SK-N-MC (cell line): Measurements from ENCODE around the gene MREG.
A peak's percentile ranks its signal among the peaks of the same experiment; 100 is the strongest.

ENCODE experiments used
- DNase-seq: peaks from one replicate; pipeline ENCODE4 v3.0.0-alpha.2; 2011; ENCODE audit warnings: low read depth, low spot score
- H3K27ac ChIP-seq: fragments of 200-600 bp; sonication (generic); 2 replicates; pipeline ENCODE4 v1.5.1; 2016; ENCODE audit warnings: mixed run types
- H3K36me3 ChIP-seq: fragments of 200-600 bp; sonication (generic); 2 replicates; pipeline ENCODE4 v1.6.1; 2017; ENCODE audit warnings: antibody characterized with exemption, low read length, mixed read lengths; ENCODE audit not compliant: insufficient read depth
- H3K4me3 ChIP-seq: fragments of 200-600 bp; sonication (generic); 2 replicates; pipeline ENCODE4 v1.5.1; 2016
- H3K9ac ChIP-seq: fragments of 200-600 bp; sonication (generic); 2 replicates; pipeline ENCODE4 v1.8.0; 2017; ENCODE audit warnings: mixed run types, mixed read lengths; ENCODE audit not compliant: insufficient read length
- H3K9me3 ChIP-seq: fragments of 200-600 bp; sonication (generic); 2 replicates; pipeline ENCODE4 v1.6.1; 2017; ENCODE audit warnings: low read depth, mild to moderate bottlenecking, antibody characterized with exemption, low read length, moderate library complexity, mixed read lengths
- EZH2 ChIP-seq: fragments of 200-600 bp; sonication (generic); IDR thresholded peaks from one replicate; pipeline ENCODE4 v1.6.1; 2017; ENCODE audit warnings: antibody characterized with exemption
- FOXP2 ChIP-seq: optimal IDR thresholded peaks from 2 replicates; pipeline ENCODE3; 2011; ENCODE audit warnings: mild to moderate bottlenecking, moderate library complexity; ENCODE audit not compliant: insufficient read depth; ENCODE audit errors: extremely low read length, control extremely low read depth
- POLR2AphosphoS5 ChIP-seq: IDR thresholded peaks from 2 replicates; pipeline ENCODE4 v1.6.1; 2012; ENCODE audit warnings: mild to moderate bottlenecking, low read depth, low read length, borderline replicate concordance

The MREG gene

DNA sequence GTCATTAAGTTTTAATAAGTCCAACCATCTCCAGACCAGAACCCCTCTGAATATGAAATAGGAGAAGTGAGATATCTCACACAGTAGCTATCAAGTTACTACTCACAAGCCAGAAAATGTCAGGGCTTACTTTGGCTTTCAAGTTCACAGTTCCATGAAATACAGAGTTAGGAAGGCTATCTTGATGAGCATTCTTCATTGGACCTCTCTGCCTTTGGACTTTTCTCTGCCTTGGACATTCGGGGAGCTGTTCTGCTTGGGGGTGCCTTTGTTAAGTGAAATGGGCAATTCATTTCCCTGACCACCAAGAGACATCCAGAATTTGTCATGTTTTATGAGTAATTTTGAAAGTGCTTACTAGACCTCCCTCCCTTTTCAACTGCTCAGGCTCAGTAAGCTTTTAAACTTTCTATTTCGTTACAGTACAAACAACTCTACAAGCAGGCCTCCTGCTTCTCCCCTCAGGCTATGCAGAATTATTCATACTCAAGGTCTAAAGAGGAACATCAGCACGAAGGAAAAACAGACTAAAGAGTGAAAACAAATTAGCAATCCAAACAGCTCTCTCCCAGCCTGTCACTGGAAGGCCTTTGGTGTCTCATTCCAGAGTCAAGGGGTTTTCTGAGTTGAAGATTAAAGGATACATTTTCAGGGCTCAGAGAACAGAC lies 95.3 kb downstream of the MREG start:
- TF ChIP-seq EZH2, result no peak
- TF ChIP-seq POLR2AphosphoS5, result peak; percentile 29; the same call in 1 of the 2 replicates
- TF ChIP-seq FOXP2, result peak; percentile 68
- peak overlapping the region; percentile 55 for H3K4me3 ChIP-seq
- DNase-seq, result peak; percentile 96
- H3K9me3 ChIP-seq, result no peaks in the 10 kb centered on the region
- H3K36me3 ChIP-seq, result no peaks in the 10 kb centered on the region
- peak overlapping the region; percentile 87 for H3K9ac ChIP-seq
- H3K27ac ChIP-seq, result peak overlapping the region; percentile 98

DNA sequence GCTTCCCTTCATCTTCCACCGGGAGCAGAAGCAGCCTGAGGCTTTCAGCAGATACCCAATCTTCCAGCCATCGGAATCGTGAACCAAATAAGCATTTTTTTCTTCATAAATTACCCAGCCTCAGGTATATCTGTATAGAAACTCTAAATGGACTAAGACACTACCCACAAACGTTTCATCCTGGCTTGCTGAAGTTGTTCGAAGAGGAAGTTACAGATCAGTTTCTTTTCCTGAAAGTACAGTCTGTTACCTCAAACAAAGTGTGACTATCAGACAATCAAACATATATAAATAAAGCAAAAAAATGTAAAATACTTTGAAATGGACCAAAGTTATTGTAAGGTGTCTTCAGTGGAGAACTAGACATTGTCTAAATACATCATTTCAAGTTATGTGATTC lies 97.9 kb downstream of the MREG start:
- Histone ChIP-seq H3K9ac (no peak overlapping the region), H3K27ac (no peak overlapping the region), H3K36me3 (no peaks in the 10 kb centered on the region), H3K9me3 (no peaks in the 10 kb centered on the region), H3K4me3 (no peak overlapping the region)
- TF ChIP-seq POLR2AphosphoS5 (no peak), EZH2 (no peak), FOXP2 (no peak)
- DNase-seq, result no peak

GRCh38 chr2:215914777-215915165 lies 98.6 kb downstream of the MREG start:
- no peaks in the 10 kb centered on the region for H3K36me3 ChIP-seq
- H3K4me3 ChIP-seq, result no peak overlapping the region
- no peaks in the 10 kb centered on the region for H3K9me3 ChIP-seq
- no peak overlapping the region for H3K9ac ChIP-seq
- H3K27ac ChIP-seq, result no peak overlapping the region
- TF ChIP-seq EZH2 (no peak), FOXP2 (no peak), POLR2AphosphoS5 (no peak)
- DNase-seq, result no peak

- no peak overlapping the region for H3K27ac ChIP-seq
- H3K36me3 ChIP-seq, result no peaks in the 10 kb centered on the region
- H3K9me3 ChIP-seq, result no peaks in the 10 kb centered on the region
- DNase-seq, result no peak
- H3K9ac ChIP-seq, result no peak overlapping the region
- no peak for TF ChIP-seq FOXP2
- TF ChIP-seq EZH2, result no peak
- no peak for TF ChIP-seq POLR2AphosphoS5
- H3K4me3 ChIP-seq, result no peak overlapping the region
Observed at GRCh38 chr2:215914054-215914776, 99.1 kb downstream of the MREG start.

DNA sequence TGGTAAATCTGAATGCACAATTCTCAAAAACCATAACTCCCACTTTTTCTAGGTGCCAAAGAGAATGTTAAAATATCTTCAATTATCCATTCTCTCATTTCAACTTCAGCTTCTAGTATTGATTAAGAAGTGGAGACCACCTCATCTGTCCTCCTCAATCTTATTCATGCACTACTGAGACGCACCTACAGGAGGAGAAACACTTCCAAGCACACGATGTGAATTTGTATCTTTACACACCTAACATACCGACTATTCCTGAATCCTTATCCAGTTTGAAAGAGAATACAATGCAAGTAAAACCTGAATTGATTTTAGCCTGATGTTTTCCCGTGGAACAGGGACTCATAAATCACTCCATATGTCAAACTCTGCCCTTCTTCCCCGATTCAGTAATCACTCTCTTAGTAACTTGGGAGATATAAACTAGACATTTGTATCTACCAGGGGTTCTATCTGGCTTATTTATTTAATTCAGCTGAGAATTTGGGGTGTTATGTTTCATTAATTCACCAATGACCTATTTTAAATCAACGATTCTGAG lies 101.0 kb downstream of the MREG start:
- DNase-seq, result no peak
- Histone ChIP-seq H3K9ac (no peak overlapping the region), H3K9me3 (no peaks in the 10 kb centered on the region), H3K4me3 (no peak overlapping the region), H3K36me3 (no peaks in the 10 kb centered on the region), H3K27ac (no peak overlapping the region)
- TF ChIP-seq POLR2AphosphoS5 (no peak), FOXP2 (no peak), EZH2 (no peak)

- TF ChIP-seq FOXP2 (no peak), POLR2AphosphoS5 (no peak), EZH2 (no peak)
- DNase-seq, result no peak
- Histone ChIP-seq H3K4me3 (no peak overlapping the region), H3K36me3 (no peaks in the 10 kb centered on the region), H3K27ac (no peak overlapping the region), H3K9me3 (no peaks in the 10 kb centered on the region), H3K9ac (no peak overlapping the region)
Observed at GRCh38 chr2:215911301-215912085, 101.9 kb downstream of the MREG start.

DNA sequence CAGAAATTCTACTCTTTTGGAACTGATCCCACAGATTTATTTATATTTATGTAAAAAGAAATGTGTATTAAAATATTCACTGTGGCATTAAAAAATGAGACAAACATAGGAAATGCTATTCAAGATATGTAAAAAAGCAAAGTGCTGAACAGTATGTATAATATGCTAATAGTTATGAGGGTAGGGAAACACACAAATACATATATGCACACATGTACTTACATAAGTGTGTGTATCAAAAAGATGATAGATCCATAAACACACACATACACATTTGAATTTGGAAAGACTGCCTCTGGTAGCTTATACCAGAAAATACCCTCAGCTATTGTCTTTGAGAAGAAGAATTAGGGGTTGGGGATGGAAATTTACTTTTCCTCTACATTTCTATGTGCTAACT lies 103.2 kb downstream of the MREG start:
- H3K4me3 ChIP-seq, result no peak overlapping the region
- no peak overlapping the region for H3K27ac ChIP-seq
- no peaks in the 10 kb centered on the region for H3K9me3 ChIP-seq
- DNase-seq, result no peak
- no peak for TF ChIP-seq EZH2
- TF ChIP-seq FOXP2, result no peak
- TF ChIP-seq POLR2AphosphoS5, result no peak
- no peak overlapping the region for H3K9ac ChIP-seq
- H3K36me3 ChIP-seq, result no peaks in the 10 kb centered on the region

DNA sequence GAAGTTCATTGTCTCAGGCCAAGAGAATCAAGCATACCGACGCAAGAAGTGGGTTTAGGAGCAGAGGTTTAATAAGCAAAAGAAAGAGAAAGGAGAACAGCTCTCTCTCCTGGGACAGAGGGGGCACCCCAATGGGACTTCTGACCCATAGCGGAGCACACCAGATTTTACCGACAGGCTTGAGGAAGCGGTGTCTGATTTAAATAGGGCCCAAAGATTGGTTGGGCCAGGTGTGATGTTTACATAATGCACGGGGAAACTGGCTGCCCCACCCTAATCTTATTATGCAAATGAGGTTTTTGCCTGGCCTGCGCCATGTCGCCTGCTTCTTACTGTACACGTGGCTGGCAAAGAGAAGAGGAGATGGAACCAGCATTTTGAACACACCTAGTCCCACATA lies 106.2 kb downstream of the MREG start:
- H3K4me3 ChIP-seq, result no peak overlapping the region
- no peaks in the 10 kb centered on the region for H3K9me3 ChIP-seq
- H3K9ac ChIP-seq, result no peak overlapping the region
- H3K27ac ChIP-seq, result no peak overlapping the region
- TF ChIP-seq FOXP2 (no peak), EZH2 (no peak), POLR2AphosphoS5 (no peak)
- no peaks in the 10 kb centered on the region for H3K36me3 ChIP-seq
- DNase-seq, result no peak
